GM12874 (cell line): ENCODE results near the gene SOD1.

Experiments used
- CTCF ChIP-seq: IDR thresholded peaks from 2 replicates; pipeline ENCODE4 v1.5.1; 2011; ENCODE audit warnings: low read depth, mild to moderate bottlenecking, control low read depth, low read length, moderate library complexity; ENCODE audit not compliant: insufficient read depth

The SOD1 gene

GRCh38 chr21:31660259-31660565 is 719 bp downstream of the SOD1 start:
- TF ChIP-seq CTCF: no peak

GRCh38 chr21:31660591-31660990 is 1.1 kb downstream of the SOD1 start:
- TF ChIP-seq CTCF: no peak

GRCh38 chr21:31663584-31664249 is 4.2 kb downstream of the SOD1 start:
- TF ChIP-seq CTCF: no peak

- no peak for TF ChIP-seq CTCF
Observed at GRCh38 chr21:31665397-31665796, 5.9 kb downstream of the SOD1 start.

- no peak for TF ChIP-seq CTCF
Observed at GRCh38 chr21:31666445-31667010, 7.0 kb downstream of the SOD1 start.

DNA sequence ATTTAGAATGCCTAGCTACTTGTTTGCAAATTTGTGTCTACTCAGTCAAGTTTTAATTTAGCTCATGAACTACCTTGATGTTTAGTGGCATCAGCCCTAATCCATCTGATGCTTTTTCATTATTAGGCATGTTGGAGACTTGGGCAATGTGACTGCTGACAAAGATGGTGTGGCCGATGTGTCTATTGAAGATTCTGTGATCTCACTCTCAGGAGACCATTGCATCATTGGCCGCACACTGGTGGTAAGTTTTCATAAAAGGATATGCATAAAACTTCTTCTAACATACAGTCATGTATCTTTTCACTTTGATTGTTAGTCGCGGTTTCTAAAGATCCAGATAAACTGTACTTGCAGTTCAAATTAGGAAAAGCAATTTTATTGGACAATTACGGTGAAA is 7.6 kb downstream of the SOD1 start:
- no peak for TF ChIP-seq CTCF

DNA sequence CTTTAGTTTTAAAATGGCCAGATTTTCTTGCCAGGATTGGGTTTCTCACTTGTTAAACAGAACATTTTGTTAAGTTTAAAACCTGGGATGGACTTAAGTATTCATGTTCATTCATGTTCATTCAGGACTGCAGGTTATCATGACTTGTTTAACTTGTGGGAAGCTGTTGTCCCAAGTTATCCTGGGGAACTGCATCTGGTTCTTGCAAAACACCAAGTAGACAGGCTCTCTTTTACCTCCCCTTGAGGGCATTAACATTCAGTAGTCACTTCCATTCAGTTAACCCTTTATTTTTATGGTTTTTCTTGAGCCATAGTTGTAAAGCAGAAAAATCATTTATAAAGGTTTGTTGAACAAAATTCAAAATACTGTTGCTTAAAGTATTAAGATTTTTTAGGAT is 8.1 kb downstream of the SOD1 start:
- no peak for TF ChIP-seq CTCF
